CD4-positive, alpha-beta T cell treated with Interleukin-6 for 4 hours (primary cell): ENCODE measurements around the gene PERM1.
A peak's percentile ranks its signal among the peaks of the same experiment; 100 is the strongest.
"Not testable (repeated sequence)": the region's sequence is repeated elsewhere in the genome, so short reads cannot be mapped to it uniquely, and the experiment has no call there.

ENCODE experiments used
- DNase-seq: peaks from one replicate; pipeline ENCODE4 v3.0.0-alpha.2; 2020; ENCODE audit warnings: mixed read lengths

Gene PERM1

DNA sequence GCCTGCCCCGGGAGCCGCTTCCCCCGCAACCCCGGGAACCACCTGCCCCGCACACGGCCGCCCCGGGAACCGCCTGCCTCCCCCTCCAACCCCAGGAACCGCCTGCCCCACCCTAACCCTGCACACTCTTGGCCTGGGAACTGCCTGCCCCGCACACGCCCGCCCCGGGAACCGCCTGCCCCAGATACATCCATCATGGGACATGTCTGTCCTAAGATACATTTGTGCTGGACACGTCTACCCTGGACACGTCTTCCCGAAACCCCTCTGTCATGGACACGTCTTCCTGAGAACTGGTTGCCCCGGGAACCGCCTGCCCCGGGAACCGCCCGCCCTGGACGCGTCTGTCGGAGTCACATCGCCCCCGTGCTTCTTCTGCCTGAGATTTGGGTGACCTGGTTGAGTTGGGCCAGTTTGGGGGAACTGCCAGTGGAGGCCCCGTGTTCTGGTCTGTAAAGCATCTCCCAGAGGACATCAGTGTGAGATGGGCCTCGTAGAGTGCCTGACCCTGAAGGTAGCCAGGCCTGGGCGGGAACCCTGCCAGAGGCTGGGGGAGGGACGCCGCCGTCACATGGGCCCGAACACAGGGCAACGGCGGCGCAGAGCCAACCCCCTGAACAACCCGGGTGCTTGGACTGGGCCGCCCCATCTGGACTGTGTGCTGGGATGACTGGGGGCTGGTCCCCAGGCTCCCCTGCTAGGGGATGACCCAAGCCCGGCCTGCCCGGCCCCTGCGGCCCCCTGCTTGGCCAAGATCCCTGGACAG is 3.6 kb downstream of the PERM1 start:
- no peak for DNase-seq

DNA sequence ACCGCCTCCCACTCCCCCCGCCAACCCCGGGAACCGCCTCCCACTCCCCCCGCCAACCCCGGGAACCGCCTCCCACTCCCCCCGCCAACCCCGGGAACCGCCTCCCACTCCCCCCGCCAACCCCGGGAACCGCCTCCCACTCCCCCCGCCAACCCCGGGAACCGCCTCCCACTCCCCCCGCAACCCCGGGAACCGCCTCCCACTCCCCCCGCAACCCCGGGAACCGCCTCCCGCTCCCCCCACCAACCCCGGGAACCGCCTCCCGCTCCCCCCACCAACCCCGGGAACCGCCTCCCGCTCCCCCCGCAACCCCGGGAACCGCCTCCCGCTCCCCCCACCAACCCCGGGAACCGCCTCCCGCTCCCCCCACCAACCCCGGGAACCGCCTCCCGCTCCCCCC is 5.1 kb downstream of the PERM1 start:
- not testable (repeated sequence) for DNase-seq

DNA sequence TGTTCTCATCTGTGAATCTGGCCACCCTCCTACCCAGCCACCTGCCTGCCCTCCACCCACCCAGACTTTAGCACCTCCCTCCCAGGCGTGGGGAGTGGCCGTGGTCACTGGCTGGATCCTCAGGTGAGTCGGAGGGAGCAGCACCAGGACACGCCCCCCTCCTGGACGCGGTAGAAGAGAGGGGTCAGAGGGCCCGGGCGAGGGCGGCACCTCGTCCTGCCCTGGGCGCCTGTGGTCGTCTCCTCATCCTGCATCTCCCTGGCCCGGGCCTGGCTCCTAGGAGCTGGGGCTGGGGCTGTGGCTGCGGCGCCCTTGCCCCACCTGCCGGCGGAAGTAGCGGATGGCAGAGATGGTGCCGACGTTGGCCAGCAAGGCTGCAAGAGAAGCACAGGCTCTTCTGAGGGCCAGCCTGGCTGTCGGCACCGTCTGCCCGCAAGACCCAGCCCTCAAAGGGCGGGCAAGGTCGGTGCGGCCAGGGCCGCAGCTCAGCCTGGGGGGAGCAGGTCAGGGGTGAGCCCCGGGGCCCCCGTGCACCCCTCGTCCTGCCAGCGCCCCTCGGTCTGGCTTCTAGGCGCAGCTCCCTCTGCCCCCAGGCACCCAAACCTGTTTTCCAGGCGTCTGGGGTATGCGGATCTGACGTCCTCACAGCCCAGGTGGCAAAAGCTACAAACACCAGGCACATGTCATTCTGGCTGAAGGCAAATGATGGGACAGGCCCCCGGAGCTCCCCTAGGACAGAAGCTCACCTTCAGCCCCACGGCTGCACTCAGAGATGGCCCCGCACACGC is 5.8 kb downstream of the PERM1 start:
- peak; percentile 73 for DNase-seq

DNA sequence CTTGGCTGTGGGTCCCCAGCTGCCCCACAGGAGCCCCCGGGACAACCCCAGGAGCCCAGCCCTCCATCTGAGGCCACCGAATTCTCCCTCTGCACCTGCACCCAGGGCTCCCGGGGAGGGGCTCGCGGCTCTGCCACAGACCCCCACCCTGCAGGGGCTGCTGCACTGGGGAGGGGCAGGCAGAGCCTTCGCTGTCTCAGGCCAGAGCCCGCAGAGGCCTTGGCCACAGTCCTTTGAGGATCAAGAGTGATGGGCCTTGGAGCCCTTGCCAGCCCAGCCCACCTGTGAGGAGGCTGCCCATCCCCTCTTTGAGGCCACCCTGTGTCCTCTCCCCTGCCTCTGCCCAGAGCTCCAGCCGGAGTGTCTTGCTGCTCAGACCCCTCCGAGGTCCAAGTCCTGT is 6.5 kb downstream of the PERM1 start:
- DNase-seq, result no peak

DNA sequence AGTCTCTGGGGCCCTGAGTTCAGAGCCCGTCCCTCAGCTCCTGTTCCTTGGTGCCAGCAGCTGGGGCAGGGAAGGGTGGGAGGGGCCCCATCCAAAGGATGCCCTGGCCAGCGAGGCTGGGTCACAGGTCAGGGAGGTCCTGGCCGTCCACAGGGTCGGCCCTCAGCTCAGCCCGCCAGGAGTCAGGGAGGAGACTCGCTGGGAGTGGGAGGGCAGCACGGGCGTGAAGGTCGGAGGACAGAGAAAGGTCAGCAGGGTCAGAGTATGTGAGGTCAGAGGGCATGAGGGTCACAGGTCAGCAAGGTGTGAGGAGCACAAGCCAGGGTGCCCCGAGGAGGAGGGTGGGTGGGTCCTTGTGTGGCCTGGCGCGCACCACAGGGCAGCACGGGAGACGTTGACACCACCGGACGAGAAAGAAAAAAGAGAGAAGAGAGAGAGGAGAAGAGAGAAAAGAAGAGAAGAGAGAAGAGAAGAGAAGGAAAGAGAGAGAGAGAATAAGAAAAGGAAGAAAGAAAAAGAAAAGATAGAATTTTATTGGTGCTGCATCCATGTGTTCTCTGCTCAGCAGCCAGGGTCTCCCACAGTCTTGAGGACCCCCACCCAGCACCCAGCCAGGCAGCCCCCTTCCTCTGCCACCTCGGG is 7.1 kb downstream of the PERM1 start:
- no peak for DNase-seq

DNA sequence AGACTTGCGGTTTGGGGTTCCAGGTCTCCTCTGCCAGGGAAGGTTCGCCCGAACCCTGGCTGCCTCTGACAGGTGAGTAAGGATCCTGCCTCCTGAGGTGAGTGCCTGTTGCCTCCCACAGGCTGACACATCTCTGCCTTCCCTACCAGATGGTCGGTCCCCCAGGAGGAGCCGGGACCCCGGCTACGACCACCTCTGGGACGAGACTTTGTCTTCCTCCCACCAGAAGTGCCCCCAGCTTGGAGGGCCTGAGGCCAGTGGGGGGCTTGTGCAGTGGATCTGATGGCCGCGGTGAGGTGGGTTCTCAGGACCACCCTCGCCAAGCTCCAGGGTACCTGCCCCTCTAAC is 7.6 kb downstream of the PERM1 start:
- DNase-seq, result no peak

DNA sequence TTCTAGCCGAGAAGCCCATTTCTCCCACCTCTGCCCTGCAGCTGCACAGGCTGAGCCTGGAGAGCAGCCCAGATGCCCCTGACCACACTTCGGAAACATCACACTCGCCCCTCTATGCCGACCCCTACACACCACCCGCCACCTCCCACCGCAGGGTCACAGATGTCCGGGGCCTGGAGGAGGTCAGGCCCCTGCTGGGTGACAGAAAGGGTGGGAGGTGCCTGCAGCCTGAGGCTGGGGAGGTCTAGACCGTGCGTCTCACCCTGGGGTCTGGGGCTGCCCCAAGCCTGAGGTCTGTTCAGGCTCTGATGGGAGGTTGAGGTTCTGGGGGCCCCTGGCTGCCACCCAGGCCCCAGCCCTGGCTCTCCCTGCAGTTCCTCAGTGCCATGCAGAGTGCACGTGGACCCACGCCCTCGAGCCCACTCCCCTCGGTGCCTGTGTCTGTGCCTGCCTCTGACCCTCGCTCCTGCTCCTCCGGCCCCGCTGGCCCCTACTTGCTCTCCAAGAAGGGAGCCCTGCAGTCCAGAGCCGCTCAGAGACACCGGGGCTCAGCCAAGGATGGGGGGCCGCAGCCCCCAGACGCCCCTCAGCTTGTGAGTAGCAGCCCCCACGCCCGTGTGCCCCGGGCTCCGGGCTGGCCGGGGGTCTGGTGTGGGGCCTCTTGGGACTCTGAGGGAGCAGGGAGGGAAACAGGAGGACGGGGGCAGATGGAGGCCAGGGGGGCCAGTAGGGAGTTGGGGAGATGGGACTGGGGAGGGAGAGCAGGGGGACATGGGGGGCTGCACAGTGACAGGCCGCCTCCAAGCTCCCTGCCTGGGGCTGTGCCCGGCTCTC is 8.2 kb downstream of the PERM1 start:
- no peak for DNase-seq

DNA sequence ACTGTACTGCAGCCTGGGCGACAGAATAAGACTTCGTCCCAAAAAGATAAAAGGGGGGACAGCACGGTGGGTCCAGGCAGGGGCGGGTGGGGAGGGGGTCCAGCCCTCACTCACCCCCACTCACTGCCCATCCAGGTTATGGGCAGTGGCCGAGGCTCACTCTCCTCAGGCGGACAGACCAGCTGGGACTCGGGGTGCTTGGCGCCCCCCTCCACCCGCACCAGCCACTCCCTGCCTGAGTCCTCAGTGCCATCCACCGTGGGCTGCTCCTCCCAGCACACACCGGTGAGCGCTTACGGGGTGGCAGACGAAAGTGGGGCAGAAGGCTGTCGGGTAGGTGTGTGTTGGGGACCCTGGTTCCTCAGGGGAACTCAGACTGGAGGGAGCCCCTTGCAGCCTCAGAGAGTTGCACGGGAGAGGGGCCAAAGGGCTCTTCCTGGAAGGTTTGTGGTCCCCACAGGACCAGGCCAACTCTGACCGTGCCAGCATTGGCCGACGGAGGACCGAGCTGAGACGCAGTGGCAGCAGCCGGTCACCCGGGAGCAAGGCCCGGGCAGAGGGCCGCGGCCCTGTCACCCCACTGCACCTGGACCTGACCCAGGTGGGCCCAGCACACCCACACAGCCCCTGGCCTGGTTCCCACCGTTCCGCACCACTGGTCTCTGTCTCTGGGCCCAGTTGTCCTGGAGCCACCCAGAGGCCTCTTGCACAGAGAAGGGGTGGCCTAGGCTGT is 9.0 kb downstream of the PERM1 start:
- DNase-seq, result no peak

DNA sequence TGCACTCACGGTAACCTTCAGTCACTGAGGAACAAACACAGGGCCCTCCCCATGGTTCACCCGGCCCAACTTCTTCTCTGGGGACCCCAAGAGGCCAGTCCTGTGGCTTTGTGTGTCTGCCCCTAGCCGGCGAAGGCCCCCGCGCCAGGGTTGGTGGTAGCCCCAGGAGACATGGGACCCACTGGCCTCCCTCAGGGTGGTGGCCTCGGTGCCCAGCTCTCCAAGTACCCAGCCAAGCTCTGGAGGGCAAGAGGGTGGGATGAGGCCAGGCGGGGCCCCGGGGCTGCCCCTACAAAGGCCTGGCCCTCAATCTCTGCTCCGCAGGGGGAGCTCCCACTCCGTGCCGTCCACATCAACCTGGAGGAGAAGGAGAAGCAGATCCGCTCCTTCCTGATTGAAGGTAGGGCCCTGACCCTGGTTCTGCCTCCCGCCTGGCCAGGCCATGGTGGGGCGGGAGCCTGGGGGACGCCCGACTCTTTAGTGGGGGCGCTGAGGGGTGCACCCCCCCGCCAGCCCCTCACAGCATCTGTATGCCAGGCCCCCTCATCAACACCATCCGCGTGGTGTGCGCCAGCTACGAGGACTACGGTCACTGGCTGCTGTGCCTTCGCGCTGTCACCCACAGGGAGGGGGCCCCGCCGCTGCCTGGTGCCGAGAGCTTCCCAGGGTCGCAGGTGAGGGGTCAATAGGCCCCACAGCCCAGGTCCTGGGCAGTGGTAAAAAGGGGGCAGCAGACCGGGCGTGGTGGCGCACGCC is 10.0 kb downstream of the PERM1 start:
- no peak for DNase-seq

DNA sequence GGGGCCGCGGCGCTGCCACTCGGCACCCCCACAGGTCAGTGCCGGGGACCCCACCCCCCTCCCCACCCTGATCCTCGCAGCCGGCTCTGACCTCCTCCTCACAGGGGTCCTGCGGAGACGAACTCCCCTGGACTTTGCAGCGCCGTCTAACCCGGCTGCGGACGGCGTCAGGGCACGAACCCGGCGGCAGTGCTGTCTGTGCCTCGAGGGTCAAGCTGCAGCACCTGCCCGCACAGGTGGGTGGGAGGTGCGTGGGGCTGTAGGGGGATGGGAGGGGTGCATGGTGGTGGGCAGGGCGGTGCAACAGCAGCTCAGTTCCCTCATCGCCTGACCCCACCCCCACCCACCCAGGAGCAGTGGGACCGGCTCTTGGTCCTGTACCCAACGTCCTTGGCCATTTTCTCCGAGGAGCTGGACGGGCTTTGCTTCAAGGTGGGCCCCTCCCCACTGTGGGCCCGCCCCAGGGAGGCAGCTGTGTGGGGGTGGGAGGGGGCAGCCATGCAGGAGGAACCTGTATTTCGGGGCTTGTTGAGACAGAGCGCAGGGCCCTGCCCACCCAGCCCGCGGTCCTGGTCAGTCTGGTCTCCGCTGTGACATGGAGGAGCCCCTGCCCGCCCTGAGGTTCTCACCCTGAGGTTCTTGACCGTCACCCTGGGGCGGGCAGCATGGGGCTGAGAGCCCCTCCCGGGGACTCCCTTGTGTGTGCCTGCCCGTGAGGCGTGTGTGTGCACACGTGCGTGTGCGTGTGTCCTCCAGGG is 10.7 kb downstream of the PERM1 start:
- no peak for DNase-seq

DNA sequence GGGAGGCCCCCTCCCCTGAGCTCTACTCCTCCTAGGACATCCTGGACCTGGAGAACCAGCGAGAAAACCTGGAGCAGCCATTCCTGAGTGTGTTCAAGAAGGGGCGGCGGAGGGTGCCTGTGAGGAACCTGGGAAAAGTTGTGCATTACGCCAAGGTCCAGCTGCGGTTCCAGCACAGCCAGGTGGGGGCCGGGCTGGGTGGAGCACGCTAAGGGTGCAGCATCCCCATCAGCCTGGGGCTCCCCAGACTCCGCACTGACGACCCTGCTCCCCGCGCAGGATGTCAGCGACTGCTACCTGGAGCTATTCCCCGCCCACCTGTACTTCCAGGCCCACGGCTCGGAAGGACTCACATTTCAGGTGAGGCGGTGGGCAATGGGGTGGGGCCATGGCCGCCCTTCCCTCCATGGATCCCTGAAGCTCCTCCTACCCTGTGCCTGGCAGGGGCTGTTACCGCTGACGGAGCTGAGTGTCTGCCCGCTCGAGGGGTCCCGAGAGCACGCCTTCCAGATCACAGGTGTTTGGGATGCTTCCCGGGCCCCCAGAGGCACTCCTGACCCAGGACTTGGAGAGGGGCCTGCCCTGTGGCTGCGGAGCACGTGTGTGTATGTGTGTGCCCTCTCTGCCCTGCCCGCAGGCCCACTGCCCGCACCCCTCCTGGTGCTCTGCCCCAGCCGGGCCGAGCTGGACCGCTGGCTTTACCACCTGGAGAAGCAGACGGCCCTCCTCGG is 11.5 kb downstream of the PERM1 start:
- DNase-seq, result no peak

DNA sequence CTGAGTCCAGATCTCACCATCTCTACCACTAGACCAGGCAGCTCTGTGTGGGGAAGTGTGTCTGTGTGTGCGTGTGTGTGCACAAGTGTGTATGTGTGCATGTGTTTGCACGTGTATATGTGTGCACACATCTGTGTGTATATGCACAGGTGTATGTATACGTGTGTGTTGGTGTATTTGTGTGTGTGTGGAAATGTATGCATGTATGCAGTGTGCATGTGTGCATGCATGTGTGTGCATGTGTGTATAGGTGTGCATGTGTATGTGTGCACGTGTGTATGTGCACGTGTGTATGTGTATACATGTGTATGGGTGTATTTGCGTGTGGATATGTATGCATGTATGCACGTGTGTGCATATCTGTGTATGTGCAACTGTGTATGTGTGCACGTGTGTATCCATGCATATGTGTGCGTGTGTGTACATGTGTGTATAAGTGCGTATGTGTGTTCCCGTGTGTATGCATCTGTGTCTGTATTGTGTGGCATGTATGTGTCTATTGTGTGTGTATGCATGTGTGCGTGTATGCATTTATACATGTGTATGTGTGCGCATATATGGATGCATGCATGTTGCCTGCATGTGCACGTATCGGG is 12.5 kb downstream of the PERM1 start:
- no peak for DNase-seq

DNA sequence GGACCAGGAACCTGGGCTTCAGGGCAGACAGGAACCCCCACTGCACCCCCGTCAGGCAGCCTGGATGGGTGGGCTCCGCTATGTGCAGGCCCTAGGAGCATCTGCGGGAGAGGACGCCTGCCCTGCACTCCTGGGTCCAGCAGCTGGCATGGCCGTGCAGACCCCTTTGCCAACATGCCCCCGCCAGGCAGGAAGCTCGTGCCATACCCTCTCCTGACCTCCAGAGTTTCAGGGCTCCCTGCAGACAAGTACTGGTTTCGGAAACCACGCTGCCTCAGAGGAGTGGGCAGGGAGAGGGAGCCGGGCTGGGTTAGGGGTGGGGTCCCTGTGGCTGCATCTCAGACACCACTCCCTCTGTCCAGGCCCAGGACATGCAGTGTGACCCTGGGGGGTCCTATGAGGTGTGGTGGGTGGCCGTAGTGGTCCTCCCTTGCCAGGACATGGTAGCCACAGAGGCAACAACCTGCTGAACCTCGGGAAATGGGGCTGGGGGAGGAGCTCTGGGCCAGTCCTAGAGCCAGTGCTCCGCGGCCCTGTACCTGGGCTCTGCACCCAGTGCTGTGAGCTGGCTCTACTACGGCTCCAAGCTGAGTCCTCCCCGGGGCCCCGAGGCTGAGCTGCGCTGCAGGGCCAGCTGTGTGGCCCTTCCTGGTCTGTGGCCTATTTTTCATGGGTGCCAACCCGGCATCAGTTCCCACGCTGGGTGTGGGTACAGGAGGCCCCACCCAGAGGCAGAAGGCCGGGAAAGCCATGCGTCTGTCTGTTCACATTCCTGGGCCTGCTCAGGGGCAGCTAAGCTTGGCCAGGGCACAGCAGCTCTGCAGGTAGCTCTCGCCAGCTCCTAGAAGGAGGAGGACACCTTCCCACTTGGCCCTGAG is 14.2 kb downstream of the PERM1 start:
- DNase-seq, result no peak

DNA sequence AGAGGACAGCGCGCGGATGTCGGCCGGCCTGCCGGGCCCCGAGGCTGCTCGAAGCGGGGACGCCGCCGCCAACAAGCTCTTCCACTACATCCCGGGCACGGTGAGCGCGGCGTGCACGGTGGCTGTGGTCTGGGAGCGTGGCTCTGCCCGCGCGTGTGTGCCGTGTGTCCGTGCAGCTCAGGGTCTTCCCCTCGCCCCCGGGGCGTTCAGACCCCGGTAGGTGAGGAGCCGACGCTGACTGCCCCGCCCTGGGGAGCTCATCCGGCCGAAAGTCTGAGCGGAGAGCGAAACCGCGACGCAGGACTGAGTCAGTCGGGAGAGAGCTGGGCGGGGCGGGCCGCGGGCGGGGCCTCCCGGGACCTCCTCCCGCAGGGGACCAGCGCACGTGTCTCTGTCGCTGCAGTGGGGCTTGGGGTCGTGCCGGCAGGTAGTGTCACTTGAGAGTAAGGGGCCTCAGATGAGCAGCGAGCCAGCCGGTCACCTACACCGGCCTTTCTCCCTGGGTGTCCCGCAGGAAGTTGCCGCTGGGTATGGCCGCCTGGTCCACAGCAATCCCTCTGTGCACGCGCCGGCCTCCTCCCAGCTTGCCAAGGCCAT is 15.1 kb downstream of the PERM1 start:
- peak; percentile 93 for DNase-seq

DNA sequence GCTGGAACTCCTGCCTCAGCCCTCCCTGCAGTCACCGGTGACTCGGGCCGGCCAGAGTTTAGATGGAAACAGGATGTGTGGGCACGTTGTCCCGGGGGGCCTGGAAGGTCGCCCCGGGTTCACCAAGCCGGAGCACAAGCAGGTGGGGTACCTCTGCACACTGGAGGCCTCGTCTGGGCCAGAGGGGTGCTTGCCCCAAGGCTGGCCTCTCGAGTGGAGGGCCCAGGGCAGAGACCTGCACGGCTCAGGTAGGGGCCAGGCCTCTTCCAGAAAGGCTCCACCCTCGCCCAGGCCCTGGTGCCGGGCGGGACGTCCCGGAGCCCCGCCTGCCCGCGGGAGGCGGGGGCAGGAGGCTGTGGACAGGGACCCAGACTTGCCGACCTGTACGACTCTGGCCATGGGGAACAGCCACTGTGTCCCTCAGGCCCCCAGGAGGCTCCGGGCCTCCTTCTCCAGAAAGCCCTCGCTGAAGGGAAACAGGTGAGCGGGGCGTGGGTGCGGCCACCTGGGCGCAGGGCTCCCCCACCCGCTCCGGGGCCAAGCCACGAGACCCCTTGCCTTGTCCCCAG is 15.7 kb downstream of the PERM1 start, which contains the start of gene PLEKHN1:
Gene PLEKHN1 (plus strand): TSS at position 348 of the 569 bp plus-strand sequence. CDS start 50 bp downstream, at position 398.
- DNase-seq, result peak; percentile 60

DNA sequence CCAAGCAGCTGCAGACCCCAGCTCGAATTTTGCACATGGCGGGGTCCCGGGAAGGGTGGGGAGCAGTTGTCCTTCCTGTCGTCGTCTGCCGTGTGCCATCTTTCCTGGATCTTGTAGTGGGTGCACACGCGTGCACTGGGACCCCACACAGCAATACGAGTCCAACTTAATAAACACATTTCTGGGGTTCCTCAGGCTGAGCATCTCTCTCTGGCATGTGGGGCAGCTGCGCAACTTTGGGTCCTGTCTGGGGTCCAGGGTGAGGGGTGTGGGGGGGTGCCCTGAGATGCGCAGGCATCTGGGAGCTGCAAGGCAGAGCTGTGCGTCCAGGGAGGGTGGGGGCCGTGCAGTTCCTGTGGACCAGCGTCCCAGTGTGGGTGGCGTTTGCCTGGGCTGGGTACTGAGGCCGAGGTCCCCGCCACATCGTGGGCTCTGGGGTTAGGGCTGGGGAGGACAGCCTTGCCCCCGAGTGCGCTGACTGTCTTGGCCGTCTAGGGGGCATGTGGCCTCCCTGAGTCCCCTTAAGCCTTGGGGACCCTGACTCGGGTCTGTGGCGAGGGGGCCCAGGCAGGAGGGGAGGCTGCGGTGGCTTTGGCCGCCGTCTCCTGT is 16.3 kb downstream of the PERM1 start:
- DNase-seq, result no peak
